Stomach (tissue), 9 donors: ENCODE results near the gene TFF2. TPM values are rescaled to one million over a fixed set of nuclear protein-coding genes. Genes with fewer than 3 reads are reported as not detected.

ENCODE experiments used
- DNase-seq, 2 donors: peaks; one replicate each; pipeline versions ENCODE4 v3.0.0 to v3.0.0-alpha.2; 2013 to 2019
- H3K27ac ChIP-seq, 5 donors: fragments of 200-600 bp in 4 of 5; sonication (generic) in 4 of 5; one replicate each; pipeline ENCODE4 v1.5.1; 2013 to 2019; ENCODE audit warnings: mild to moderate bottlenecking in 1 of 5, moderate library complexity in 1 of 5
- H3K27me3 ChIP-seq, 3 donors: fragments of 200-600 bp; sonication (generic); one replicate each; pipeline ENCODE4 v1.5.1; 2017 to 2019; ENCODE audit warnings: mixed run types in 1 of 3
- H3K36me3 ChIP-seq, 4 donors: fragments of 200-600 bp; sonication (generic); 1 replicate in 3 of 4; 2 replicates in 1 of 4; pipeline ENCODE4 v1.5.1; 2016 to 2019
- H3K4me1 ChIP-seq, 4 donors: fragments of 200-600 bp; sonication (generic); one replicate each; pipeline ENCODE4 v1.5.1; 2016 to 2019
- H3K4me3 ChIP-seq, 4 donors: fragments of 200-600 bp; sonication (generic) in 3 of 4; one replicate each; pipeline ENCODE4 v1.5.1; 2016 to 2019; ENCODE audit warnings: mild to moderate bottlenecking in 1 of 4
- H3K9me3 ChIP-seq, 4 donors: fragments of 200-600 bp; sonication (generic); one replicate each; pipeline ENCODE4 v1.5.1; 2016 to 2019
- EP300 ChIP-seq: sonication (generic); formaldehyde crosslinking; IDR thresholded peaks from one replicate; pipeline ENCODE4 v1.6.1; 2017; ENCODE audit warnings: antibody characterized with exemption
- POLR2A ChIP-seq, 4 donors: fragments of 450-650 bp; IDR thresholded peaks; one replicate each; pipeline ENCODE4 v1.6.1; 2016; ENCODE audit warnings: antibody characterized with exemption in 4 of 4, control low read depth in 2 of 4, mild to moderate bottlenecking in 1 of 4, moderate library complexity in 1 of 4
- POLR2AphosphoS5 ChIP-seq, 3 donors: sonication (generic); formaldehyde crosslinking; IDR thresholded peaks; one replicate each; pipeline ENCODE4 v1.6.1; 2016; ENCODE audit warnings: antibody characterized with exemption in 3 of 3
- WGBS, 5 donors: extraction: QIAGEN DNeasy Blood & Tissue Kit in 3 of 5; methylation state at CpG; one replicate each; pipeline versions ENCODE4 v1.1.5 to v1.1.7; 2013 to 2018; 5-methylcytosine and 5-hydroxymethylcytosine counted together
- intact Hi-C: fragments of 100-400 bp; cut with DNase I; formaldehyde crosslinking; loops from one replicate; pipeline ENCODE4 v1.15.1; 2023; ENCODE audit warnings: low total_unique reads
- polyA plus RNA-seq, 3 donors: library from polyadenylated mRNA; stranded (reverse); fragments of 200-250 nt; gene quantifications; one replicate each; pipeline ENCODE4 v1.2.3, GENCODE V29; 2013
- total RNA-seq, 5 donors: library from RNA; depleted of rRNA; stranded (reverse); fragments of >200 nt; gene quantifications; one replicate each; pipeline versions ENCODE4 v1.1.0 to v1.2.3, GENCODE V29; 2014 to 2016
- TF ChIP-seq, protein P1 (sequence below), 7 experiments: fragments of 450-650 bp in 4 of 7; fragments of 200-600 bp in 3 of 7; sonication (generic) in 3 of 7; IDR thresholded peaks; one replicate each; pipeline ENCODE4 v1.5.1; 2016 to 2019; ENCODE audit warnings: antibody characterized with exemption in 7 of 7, control low read depth in 2 of 7, mild to moderate bottlenecking in 1 of 7
- donor health status: healthy with polysubstance abuse.
- donor health status: Bipolar disorder and iron deficiency.
- donor health status: healthy.

TFF2 gene
- total and polyA plus RNA-seq, 8 donors, result 2.3 to 2,979 (median 1,062) TPM

DNA sequence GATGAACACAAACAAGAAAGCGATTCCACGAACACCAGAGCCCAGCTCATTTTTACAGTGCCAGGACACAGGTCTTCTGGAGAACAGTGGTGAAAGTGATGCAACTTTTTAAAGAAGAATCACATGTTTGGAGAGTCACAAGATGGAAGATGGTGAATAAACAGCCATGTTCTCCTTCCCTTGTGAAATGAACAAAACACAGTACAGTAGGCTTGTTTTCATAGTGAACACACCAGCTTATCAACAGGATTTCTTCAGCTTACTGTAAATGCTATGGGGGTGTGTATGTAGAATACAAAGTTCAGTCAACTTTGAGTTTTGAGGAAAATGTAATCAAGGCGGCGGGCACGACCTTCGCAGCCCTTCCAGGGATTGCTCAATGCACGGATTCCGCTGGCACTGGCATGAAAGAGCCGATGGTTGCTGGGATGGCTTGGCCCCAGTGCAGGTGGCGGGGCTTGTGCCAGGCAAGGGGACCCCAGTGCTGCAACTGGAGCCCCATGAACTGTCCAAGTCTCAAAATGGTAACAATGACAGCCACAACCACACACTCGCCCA, 35.3 kb upstream of the TFF2 start:
- H3K27me3 ChIP-seq, result peaks cover 0 to 21% (median 0%) of the 10 kb centered on the region in 3 donors
- 49 to 72% (median 63%) methylated on average over 11 of the region's 11 CpGs for WGBS, 5 donors
- DNase-seq, result peak; percentile 65 to 77
- no peak overlapping the region for H3K4me3 ChIP-seq
- H3K4me1 ChIP-seq, result peaks cover 10 to 44% (median 19%) of the 10 kb centered on the region in 4 donors
- peak overlapping the region in 4 of 5 donors; percentile 13 to 90 (median 56) for H3K27ac ChIP-seq
- peaks cover 0 to 12% (median 4%) of the 10 kb centered on the region in 4 donors for H3K9me3 ChIP-seq
- no peaks in the 10 kb centered on the region for H3K36me3 ChIP-seq
- peak in 2 of 3 donors; percentile 28 to 64 for TF ChIP-seq POLR2AphosphoS5 (IDR thresholded peaks at IDR 0.05)
- TF ChIP-seq POLR2A (IDR thresholded peaks at IDR 0.05), result no peak
- intact Hi-C loops, result no loop called here

DNA sequence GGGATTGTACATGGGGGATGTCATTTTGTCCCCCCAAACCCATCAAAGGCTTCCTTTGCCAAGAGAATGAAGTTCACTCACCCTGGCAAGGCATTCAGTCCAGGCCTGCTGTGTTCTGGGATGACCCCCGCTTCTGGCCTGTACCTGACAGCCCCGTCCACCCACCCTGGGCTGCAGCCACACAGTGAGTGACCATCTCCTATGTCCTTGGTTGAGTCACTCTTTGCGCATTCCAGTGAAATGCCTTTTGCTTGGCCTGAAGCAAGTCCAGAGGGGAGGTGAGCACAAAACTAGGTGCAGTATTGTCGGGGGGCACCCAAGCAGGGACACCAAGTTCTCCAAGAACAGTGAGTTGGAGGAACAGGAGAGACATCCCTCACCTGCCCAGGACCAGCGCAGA, 34.8 kb upstream of the TFF2 start:
- TF ChIP-seq, protein P1, sequence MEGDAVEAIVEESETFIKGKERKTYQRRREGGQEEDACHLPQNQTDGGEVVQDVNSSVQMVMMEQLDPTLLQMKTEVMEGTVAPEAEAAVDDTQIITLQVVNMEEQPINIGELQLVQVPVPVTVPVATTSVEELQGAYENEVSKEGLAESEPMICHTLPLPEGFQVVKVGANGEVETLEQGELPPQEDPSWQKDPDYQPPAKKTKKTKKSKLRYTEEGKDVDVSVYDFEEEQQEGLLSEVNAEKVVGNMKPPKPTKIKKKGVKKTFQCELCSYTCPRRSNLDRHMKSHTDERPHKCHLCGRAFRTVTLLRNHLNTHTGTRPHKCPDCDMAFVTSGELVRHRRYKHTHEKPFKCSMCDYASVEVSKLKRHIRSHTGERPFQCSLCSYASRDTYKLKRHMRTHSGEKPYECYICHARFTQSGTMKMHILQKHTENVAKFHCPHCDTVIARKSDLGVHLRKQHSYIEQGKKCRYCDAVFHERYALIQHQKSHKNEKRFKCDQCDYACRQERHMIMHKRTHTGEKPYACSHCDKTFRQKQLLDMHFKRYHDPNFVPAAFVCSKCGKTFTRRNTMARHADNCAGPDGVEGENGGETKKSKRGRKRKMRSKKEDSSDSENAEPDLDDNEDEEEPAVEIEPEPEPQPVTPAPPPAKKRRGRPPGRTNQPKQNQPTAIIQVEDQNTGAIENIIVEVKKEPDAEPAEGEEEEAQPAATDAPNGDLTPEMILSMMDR (IDR thresholded peaks at IDR 0.05), result no peak
- TF ChIP-seq EP300 (no peak), POLR2A (IDR thresholded peaks at IDR 0.05) (no peak), POLR2AphosphoS5 (IDR thresholded peaks at IDR 0.05) (no peak)
- peaks cover 10 to 44% (median 19%) of the 10 kb centered on the region in 4 donors for H3K4me1 ChIP-seq
- intact Hi-C loops, result no loop called here
- H3K27me3 ChIP-seq, result peaks cover 0 to 21% (median 0%) of the 10 kb centered on the region in 3 donors
- WGBS, 5 donors, result 89 to 97% (median 96%) methylated on average over 5 of the region's 5 CpGs
- H3K9me3 ChIP-seq, result peaks cover 0 to 12% (median 5%) of the 10 kb centered on the region in 4 donors
- no peak for DNase-seq
- H3K4me3 ChIP-seq, result no peak overlapping the region
- H3K27ac ChIP-seq, result peak overlapping the region in 4 of 5 donors; percentile 13 to 90 (median 56)
- no peaks in the 10 kb centered on the region for H3K36me3 ChIP-seq

DNA sequence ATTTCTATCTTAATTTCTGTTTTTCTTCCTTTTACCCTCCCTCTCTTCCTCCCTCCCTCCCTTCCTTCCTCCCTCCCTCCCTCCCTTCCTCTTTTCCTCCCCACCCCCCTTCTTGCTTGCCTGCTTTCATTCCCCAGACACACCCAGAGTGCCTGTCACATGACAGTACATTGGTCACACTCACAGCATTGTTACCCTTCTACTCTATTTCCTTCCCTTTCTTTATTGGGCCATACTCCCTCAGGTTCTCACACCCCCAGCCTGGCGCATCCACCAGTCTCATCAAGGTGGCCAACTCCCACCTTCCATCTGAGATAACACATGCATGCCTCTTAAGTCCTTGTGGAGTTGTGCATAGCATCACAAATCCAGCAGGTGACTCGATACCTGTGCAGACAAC, 34.2 kb upstream of the TFF2 start:
- TF ChIP-seq EP300, result no peak
- TF ChIP-seq, protein P1 (IDR thresholded peaks at IDR 0.05), result no peak
- TF ChIP-seq POLR2A (IDR thresholded peaks at IDR 0.05), result no peak
- no peak for TF ChIP-seq POLR2AphosphoS5 (IDR thresholded peaks at IDR 0.05)
- H3K4me1 ChIP-seq, result peaks cover 9 to 41% (median 19%) of the 10 kb centered on the region in 4 donors
- intact Hi-C loops, result no loop called here

DNA sequence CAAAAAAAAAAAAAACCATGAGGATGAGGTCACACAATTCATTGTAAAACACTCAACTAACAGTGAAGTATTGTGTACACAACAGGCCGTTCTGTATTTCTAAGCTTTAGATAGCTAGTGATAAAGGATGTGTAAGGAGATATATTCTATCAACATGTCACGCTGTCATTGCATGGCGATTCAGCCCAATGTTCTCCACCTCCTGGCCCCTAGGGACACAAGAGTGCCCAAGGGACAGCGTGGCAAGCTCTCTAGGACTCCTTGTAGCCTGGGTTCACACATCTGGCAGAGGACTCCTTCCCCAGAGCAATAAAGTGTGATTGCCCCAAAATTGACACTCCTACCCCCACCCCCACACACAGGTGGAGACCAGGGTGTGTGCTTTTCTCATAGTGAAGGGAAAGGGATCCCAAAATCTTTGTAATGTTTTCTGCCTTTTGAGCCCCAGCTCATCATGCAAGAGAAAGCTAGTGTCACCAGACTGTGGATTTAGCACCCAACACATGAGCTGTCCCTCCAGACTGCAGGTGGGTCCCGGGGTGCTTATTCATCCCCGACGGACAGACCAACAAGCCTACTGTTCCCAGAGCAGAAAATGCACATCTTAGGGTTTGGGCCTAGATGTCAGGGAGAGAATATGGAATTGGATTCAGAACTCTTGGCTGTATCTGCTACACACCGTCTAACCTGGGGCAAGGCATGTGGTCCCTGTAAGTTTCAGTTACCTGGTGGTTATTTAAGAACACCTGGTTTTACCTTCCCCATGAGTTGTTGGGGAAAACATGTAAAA, 33.6 kb upstream of the TFF2 start:
- peaks cover 0 to 19% (median 0%) of the 10 kb centered on the region in 3 donors for H3K27me3 ChIP-seq
- intact Hi-C loops, result no loop called here
- WGBS, 5 donors, result 64 to 72% (median 67%) methylated on average over 8 of the region's 8 CpGs
- H3K4me3 ChIP-seq, result no peak overlapping the region
- no peak for DNase-seq
- H3K9me3 ChIP-seq, result peaks cover 0 to 12% (median 5%) of the 10 kb centered on the region in 4 donors
- H3K27ac ChIP-seq, result peak overlapping the region in 2 of 5 donors; percentile 68 to 90
- TF ChIP-seq, protein P1 (IDR thresholded peaks at IDR 0.05), result no peak
- TF ChIP-seq POLR2AphosphoS5 (IDR thresholded peaks at IDR 0.05) (no peak), EP300 (no peak), POLR2A (IDR thresholded peaks at IDR 0.05) (no peak)
- peaks cover 4 to 38% (median 15%) of the 10 kb centered on the region in 4 donors for H3K4me1 ChIP-seq
- no peaks in the 10 kb centered on the region for H3K36me3 ChIP-seq

More for the DNA sequence above, 34.2 kb upstream of the TFF2 start:
- H3K9me3 ChIP-seq, result peaks cover 0 to 12% (median 5%) of the 10 kb centered on the region in 4 donors
- 73 to 96% (median 88%) methylated on average over 2 of the region's 2 CpGs for WGBS, 5 donors
- peak overlapping the region in 3 of 5 donors; percentile 32 to 90 (median 68) for H3K27ac ChIP-seq
- no peak overlapping the region for H3K4me3 ChIP-seq
- peaks cover 0 to 21% (median 0%) of the 10 kb centered on the region in 3 donors for H3K27me3 ChIP-seq
- peak in 1 of 2 donors; percentile 71 for DNase-seq
- H3K36me3 ChIP-seq, result no peaks in the 10 kb centered on the region
